ENCODE measurements around the gene STX19.

Gene STX19

GRCh38 chr3:94008253-94008652 is 20.1 kb downstream of the STX19 start:
- Histone ChIP-seq H3K36me3 (ENCODE audit: control insufficient read depth, low read length) (no peaks in the 10 kb centered on the region; the same call in 1 of the 2 replicates), H3K4me2 (ENCODE audit: low read length) (no peak overlapping the region), H3K9me3 (ENCODE audit: control insufficient read depth, insufficient read depth, low read length) (no peaks in the 10 kb centered on the region), H3K27me3 (ENCODE audit: control insufficient read depth, low read length) (no peaks in the 10 kb centered on the region), H4K20me1 (ENCODE audit: control insufficient read depth, insufficient read depth, low read depth, low read length) (no peaks in the 10 kb centered on the region), H3K9me2 (replicated peaks; ENCODE audit: control insufficient read depth, low read length) (no peaks in the 10 kb centered on the region), H3K27ac (ENCODE audit: low read depth, low read length) (no peak overlapping the region), H3K4me3 (ENCODE audit: low read length) (no peak overlapping the region), H3K4me1 (ENCODE audit: control insufficient read depth, low read length) (0 out of 2 replicates have a peak, but pooled peaks cover 4% of the 10 kb centered on the region), H3K79me2 (ENCODE audit: control insufficient read depth, low read length) (no peaks in the 10 kb centered on the region), H3F3A (ENCODE audit: control insufficient read depth, insufficient read depth) (no peaks in the 10 kb centered on the region)
- no peak for TF ChIP-seq CTCF (IDR thresholded peaks at IDR 0.05; ENCODE audit: low read depth, low read length, poor library complexity, severe bottlenecking)
- TF ChIP-seq EZH2phosphoT487 (IDR thresholded peaks at IDR 0.05; ENCODE audit: borderline replicate concordance, low read length), result no peak

GRCh38 chr3:94004301-94004910 is 24.0 kb downstream of the STX19 start:
- TF ChIP-seq CTCF (IDR thresholded peaks at IDR 0.05; ENCODE audit: low read depth, low read length, poor library complexity, severe bottlenecking) (peak; percentile 74), EZH2phosphoT487 (IDR thresholded peaks at IDR 0.05; ENCODE audit: borderline replicate concordance, low read length) (no peak)
- Histone ChIP-seq H3K36me3 (ENCODE audit: control insufficient read depth, low read length) (no peaks in the 10 kb centered on the region; the same call in 1 of the 2 replicates), H3K79me2 (ENCODE audit: control insufficient read depth, low read length) (no peaks in the 10 kb centered on the region), H3K4me3 (ENCODE audit: low read length) (no peak overlapping the region), H3K4me2 (ENCODE audit: low read length) (no peak overlapping the region), H3K27ac (ENCODE audit: low read depth, low read length) (no peak overlapping the region), H3K9me3 (ENCODE audit: control insufficient read depth, insufficient read depth, low read length) (no peaks in the 10 kb centered on the region), H3K9me2 (replicated peaks; ENCODE audit: control insufficient read depth, low read length) (no peaks in the 10 kb centered on the region), H3K4me1 (ENCODE audit: control insufficient read depth, low read length) (0 out of 2 replicates have a peak, but pooled peaks cover 4% of the 10 kb centered on the region), H3K27me3 (ENCODE audit: control insufficient read depth, low read length) (no peaks in the 10 kb centered on the region), H4K20me1 (ENCODE audit: control insufficient read depth, insufficient read depth, low read depth, low read length) (no peaks in the 10 kb centered on the region), H3F3A (ENCODE audit: control insufficient read depth, insufficient read depth) (no peaks in the 10 kb centered on the region)

- no peaks in the 10 kb centered on the region for H3K27me3 ChIP-seq (ENCODE audit: control insufficient read depth, low read length)
- no peak overlapping the region for H3K4me3 ChIP-seq (ENCODE audit: low read length)
- H3K4me2 ChIP-seq (ENCODE audit: low read length), result no peak overlapping the region
- H3K9me3 ChIP-seq (ENCODE audit: control insufficient read depth, insufficient read depth, low read length), result no peaks in the 10 kb centered on the region
- no peaks in the 10 kb centered on the region for H3F3A ChIP-seq (ENCODE audit: control insufficient read depth, insufficient read depth)
- H4K20me1 ChIP-seq (ENCODE audit: control insufficient read depth, insufficient read depth, low read depth, low read length), result no peaks in the 10 kb centered on the region
- no peak overlapping the region for H3K27ac ChIP-seq (ENCODE audit: low read depth, low read length)
- H3K79me2 ChIP-seq (ENCODE audit: control insufficient read depth, low read length), result no peaks in the 10 kb centered on the region
- H3K36me3 ChIP-seq (ENCODE audit: control insufficient read depth, low read length), result no peaks in the 10 kb centered on the region; the same call in 1 of the 2 replicates
- no peak for TF ChIP-seq CTCF (IDR thresholded peaks at IDR 0.05; ENCODE audit: low read depth, low read length, poor library complexity, severe bottlenecking)
- no peak for TF ChIP-seq EZH2phosphoT487 (IDR thresholded peaks at IDR 0.05; ENCODE audit: borderline replicate concordance, low read length)
- H3K9me2 ChIP-seq (replicated peaks; ENCODE audit: control insufficient read depth, low read length), result no peaks in the 10 kb centered on the region
- H3K4me1 ChIP-seq (ENCODE audit: control insufficient read depth, low read length), result 0 out of 2 replicates have a peak, but pooled peaks cover 4% of the 10 kb centered on the region
Observed at GRCh38 chr3:94001827-94002495, 26.4 kb downstream of the STX19 start.
